G401.6 (cell line): Measurements from ENCODE around the gene SUSD6.
"Not testable (repeated sequence)": the region's sequence is repeated elsewhere in the genome, so short reads cannot be mapped to it uniquely, and the experiment has no call there.

Experiments used
- FAIRE-seq: peaks from 2 replicates; lab custom pipeline; 2012; peaks lifted over from hg19 to GRCh38; lab: Jason Lieb, UNC

SUSD6 gene

GRCh38 chr14:69713209-69713781 is 101.9 kb downstream of the SUSD6 start:
- no peak for FAIRE-seq

GRCh38 chr14:69713993-69714679 is 102.7 kb downstream of the SUSD6 start:
- no peak for FAIRE-seq

- no peak for FAIRE-seq
These were observed 104.5 kb downstream of the SUSD6 start for GRCh38 chr14:69715725-69716477.

GRCh38 chr14:69716478-69717187 is 105.2 kb downstream of the SUSD6 start:
- FAIRE-seq = no peak

GRCh38 chr14:69718614-69719013 is 107.2 kb downstream of the SUSD6 start:
- FAIRE-seq = not testable (repeated sequence)

GRCh38 chr14:69719501-69719951 is 108.1 kb downstream of the SUSD6 start:
- FAIRE-seq = no peak

GRCh38 chr14:69720912-69721311 is 109.5 kb downstream of the SUSD6 start:
- no peak for FAIRE-seq

- no peak for FAIRE-seq
These were observed 115.5 kb downstream of the SUSD6 start for GRCh38 chr14:69726761-69727511.

- FAIRE-seq = no peak
These were observed 116.5 kb downstream of the SUSD6 start for GRCh38 chr14:69727860-69728259.

GRCh38 chr14:69731919-69732598 is 120.7 kb downstream of the SUSD6 start:
- FAIRE-seq = not testable (repeated sequence)

GRCh38 chr14:69736405-69736804 is 125.0 kb downstream of the SUSD6 start:
- FAIRE-seq = not testable (repeated sequence)

- FAIRE-seq = no peak
These were observed 129.7 kb downstream of the SUSD6 start for GRCh38 chr14:69741055-69741454.

- FAIRE-seq = no peak
These were observed 138.6 kb downstream of the SUSD6 start for GRCh38 chr14:69749956-69750355.

- FAIRE-seq = no peak
These were observed 139.1 kb downstream of the SUSD6 start for GRCh38 chr14:69750495-69750894.

GRCh38 chr14:69752773-69753172 is 141.4 kb downstream of the SUSD6 start:
- FAIRE-seq = no peak

- FAIRE-seq = no peak
These were observed 142.5 kb downstream of the SUSD6 start for GRCh38 chr14:69753860-69754259.

- FAIRE-seq = no peak
These were observed 143.1 kb downstream of the SUSD6 start for GRCh38 chr14:69754487-69754886.

GRCh38 chr14:69755296-69755695 is 143.9 kb downstream of the SUSD6 start:
- FAIRE-seq = no peak

GRCh38 chr14:69755784-69756183 is 144.4 kb downstream of the SUSD6 start:
- no peak for FAIRE-seq

- no peak for FAIRE-seq
These were observed 144.9 kb downstream of the SUSD6 start for GRCh38 chr14:69756298-69756697.

GRCh38 chr14:69760810-69761209 is 149.4 kb downstream of the SUSD6 start:
- FAIRE-seq = no peak
